ENCODE measurements around the gene CD38.

The CD38 gene

DNA sequence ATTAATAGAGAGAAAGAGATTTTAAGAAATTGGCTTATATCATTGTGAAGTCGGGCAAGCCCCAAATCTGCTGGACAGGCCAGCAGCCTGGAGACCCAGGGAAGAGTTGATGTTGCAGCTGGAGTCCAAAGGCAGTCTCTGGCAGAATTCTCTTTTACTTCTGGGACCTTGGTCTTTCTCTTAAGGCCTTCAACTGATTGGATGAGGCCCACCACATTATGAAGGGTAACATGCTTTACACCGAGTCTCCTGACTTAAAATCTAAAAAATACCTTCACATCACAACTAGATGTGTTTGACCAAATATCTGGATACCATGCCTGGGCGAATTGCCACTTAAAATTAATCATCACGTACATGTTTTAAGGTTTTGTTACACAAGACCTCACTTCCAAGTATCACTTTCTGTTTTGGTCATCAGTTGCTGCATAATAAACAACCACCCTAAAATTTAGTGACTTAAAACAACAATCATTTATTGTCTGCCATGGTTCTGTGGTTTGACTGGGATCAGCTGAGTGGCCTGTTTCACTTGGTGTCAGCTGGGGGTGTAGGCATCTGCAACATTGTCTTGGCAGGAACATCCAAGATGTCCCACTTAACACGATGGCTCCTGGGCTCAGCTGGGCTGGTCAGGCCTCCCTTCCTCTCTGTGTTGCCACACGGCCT lies 3.4 kb downstream of the CD38 start:
- peak overlapping the region; percentile 77 to 82; a peak in 3 of 4 replicates for H3K4me3 ChIP-seq (ENCODE audit: low read depth in 1 of 2, low read length in 2 of 2)

DNA sequence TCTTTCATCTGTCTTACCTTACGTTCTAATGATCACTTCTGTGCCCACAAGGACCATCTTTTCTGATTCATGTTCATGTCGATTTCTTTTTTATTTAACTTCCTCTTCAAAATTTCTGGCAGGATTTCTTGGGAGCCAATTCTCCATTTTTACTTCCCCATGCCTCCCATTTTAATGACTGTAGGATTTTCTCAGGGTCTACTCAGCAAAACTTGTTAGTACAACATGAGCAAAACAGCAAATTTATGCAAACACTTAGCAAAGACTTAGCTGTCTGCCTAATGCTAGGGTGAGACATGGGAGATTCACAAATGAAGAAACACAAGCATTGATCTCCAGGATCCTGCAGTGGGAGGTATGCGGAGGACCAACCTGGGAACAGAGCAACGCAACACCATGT lies 5.5 kb downstream of the CD38 start:
- Histone ChIP-seq H3K9me3 (ENCODE audit: insufficient read depth, low read length, severe bottlenecking) (no peaks in the 10 kb centered on the region), H3K79me2 (ENCODE audit: insufficient read depth, low read length) (peaks cover 100% of the 10 kb centered on the region), H2AFZ (ENCODE audit: low read depth, low read length) (no peak overlapping the region), H3K4me3 (ENCODE audit: low read depth in 1 of 2, low read length in 2 of 2) (peak overlapping the region; percentile 77 to 82; a peak in 3 of 4 replicates), H3K27ac (ENCODE audit: low read length) (peak overlapping the region; percentile 96), H3K9ac (ENCODE audit: low read depth, low read length) (peak overlapping the region; percentile 97), H3K4me1 (ENCODE audit: insufficient read depth, low read length) (peaks cover 81% of the 10 kb centered on the region), H4K20me1 (ENCODE audit: insufficient read depth, low read length) (peaks cover 95% of the 10 kb centered on the region), H3K36me3 (ENCODE audit: insufficient read depth, low read length) (peaks cover 100% of the 10 kb centered on the region), H3K27me3 (ENCODE audit: insufficient read depth, low read length, poor library complexity) (no peaks in the 10 kb centered on the region), H3K4me2 (ENCODE audit: insufficient read depth, low read length) (peak overlapping the region; percentile 60)
- DNase-seq (no peak), ATAC-seq (ENCODE audit: insufficient read depth, low read depth) (no peak)
- TF ChIP-seq, protein P1, sequence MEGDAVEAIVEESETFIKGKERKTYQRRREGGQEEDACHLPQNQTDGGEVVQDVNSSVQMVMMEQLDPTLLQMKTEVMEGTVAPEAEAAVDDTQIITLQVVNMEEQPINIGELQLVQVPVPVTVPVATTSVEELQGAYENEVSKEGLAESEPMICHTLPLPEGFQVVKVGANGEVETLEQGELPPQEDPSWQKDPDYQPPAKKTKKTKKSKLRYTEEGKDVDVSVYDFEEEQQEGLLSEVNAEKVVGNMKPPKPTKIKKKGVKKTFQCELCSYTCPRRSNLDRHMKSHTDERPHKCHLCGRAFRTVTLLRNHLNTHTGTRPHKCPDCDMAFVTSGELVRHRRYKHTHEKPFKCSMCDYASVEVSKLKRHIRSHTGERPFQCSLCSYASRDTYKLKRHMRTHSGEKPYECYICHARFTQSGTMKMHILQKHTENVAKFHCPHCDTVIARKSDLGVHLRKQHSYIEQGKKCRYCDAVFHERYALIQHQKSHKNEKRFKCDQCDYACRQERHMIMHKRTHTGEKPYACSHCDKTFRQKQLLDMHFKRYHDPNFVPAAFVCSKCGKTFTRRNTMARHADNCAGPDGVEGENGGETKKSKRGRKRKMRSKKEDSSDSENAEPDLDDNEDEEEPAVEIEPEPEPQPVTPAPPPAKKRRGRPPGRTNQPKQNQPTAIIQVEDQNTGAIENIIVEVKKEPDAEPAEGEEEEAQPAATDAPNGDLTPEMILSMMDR (IDR thresholded peaks at IDR 0.05; ENCODE audit: borderline replicate concordance, extremely low read depth, low read length, poor library complexity, severe bottlenecking): no peak
- TF ChIP-seq EZH2 (IDR thresholded peaks at IDR 0.05; ENCODE audit: borderline replicate concordance, low read depth, low read length, severe bottlenecking): no peak

More for the DNA sequence above, 3.4 kb downstream of the CD38 start:
- no peak for ATAC-seq (ENCODE audit: insufficient read depth, low read depth)
- H3K9ac ChIP-seq (ENCODE audit: low read depth, low read length): peak overlapping the region; percentile 97
- H3K4me2 ChIP-seq (ENCODE audit: insufficient read depth, low read length): peak overlapping the region; percentile 60
- no peak for DNase-seq
- H2AFZ ChIP-seq (ENCODE audit: low read depth, low read length): no peak overlapping the region
- no peak for TF ChIP-seq EZH2 (IDR thresholded peaks at IDR 0.05; ENCODE audit: borderline replicate concordance, low read depth, low read length, severe bottlenecking)
- TF ChIP-seq, protein P1 (IDR thresholded peaks at IDR 0.05; ENCODE audit: borderline replicate concordance, extremely low read depth, low read length, poor library complexity, severe bottlenecking): peak; percentile 11
- peak overlapping the region; percentile 96 for H3K27ac ChIP-seq (ENCODE audit: low read length)
- peaks cover 75% of the 10 kb centered on the region for H3K4me1 ChIP-seq (ENCODE audit: insufficient read depth, low read length)
- peaks cover 99% of the 10 kb centered on the region for H3K79me2 ChIP-seq (ENCODE audit: insufficient read depth, low read length)
- peaks cover 78% of the 10 kb centered on the region for H4K20me1 ChIP-seq (ENCODE audit: insufficient read depth, low read length)
- no peaks in the 10 kb centered on the region for H3K9me3 ChIP-seq (ENCODE audit: insufficient read depth, low read length, severe bottlenecking)
- no peaks in the 10 kb centered on the region for H3K27me3 ChIP-seq (ENCODE audit: insufficient read depth, low read length, poor library complexity)
- H3K36me3 ChIP-seq (ENCODE audit: insufficient read depth, low read length): peaks cover 84% of the 10 kb centered on the region

DNA sequence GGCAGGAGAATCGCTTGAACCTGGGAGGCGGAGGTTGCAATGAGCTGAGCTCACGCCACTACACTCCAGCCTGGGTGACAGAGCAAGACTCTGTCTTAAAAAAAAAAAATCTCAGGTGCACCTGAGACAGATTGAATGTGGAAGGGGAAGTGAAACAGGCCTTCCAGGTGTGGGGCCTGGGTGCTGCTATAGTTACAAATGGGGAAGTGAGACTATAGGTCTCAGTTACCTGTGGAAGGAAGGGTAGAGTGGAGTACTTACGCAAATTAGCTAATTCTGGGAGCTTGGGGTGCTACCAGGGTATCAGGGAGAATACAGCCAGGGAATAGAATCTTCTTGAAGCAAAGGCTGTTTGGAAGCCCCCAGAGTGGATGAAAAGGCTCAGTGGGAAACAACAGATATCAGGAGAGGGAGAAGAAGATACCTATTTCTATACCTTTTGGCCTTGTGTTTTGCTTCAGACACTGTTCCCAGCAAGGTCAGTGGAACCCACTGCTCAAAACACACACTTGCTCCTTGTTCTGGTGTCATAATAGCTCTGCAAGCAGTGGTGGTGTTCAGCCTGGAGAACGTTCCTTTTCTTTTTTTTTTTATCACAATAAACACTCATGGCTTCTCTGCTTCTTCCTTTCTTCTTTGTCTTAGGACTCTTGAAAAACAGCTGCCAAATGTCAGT lies 7.0 kb downstream of the CD38 start:
- TF ChIP-seq, protein P1 (IDR thresholded peaks at IDR 0.05; ENCODE audit: borderline replicate concordance, extremely low read depth, low read length, poor library complexity, severe bottlenecking): no peak
- no peak for TF ChIP-seq EZH2 (IDR thresholded peaks at IDR 0.05; ENCODE audit: borderline replicate concordance, low read depth, low read length, severe bottlenecking)
- no peak for DNase-seq
- H3K27me3 ChIP-seq (ENCODE audit: insufficient read depth, low read length, poor library complexity): no peaks in the 10 kb centered on the region
- H3K9me3 ChIP-seq (ENCODE audit: insufficient read depth, low read length, severe bottlenecking): no peaks in the 10 kb centered on the region
- H2AFZ ChIP-seq (ENCODE audit: low read depth, low read length): no peak overlapping the region
- H3K27ac ChIP-seq (ENCODE audit: low read length): peak overlapping the region; percentile 59
- H4K20me1 ChIP-seq (ENCODE audit: insufficient read depth, low read length): peaks cover 95% of the 10 kb centered on the region
- H3K9ac ChIP-seq (ENCODE audit: low read depth, low read length): no peak overlapping the region; the same call in 1 of the 2 replicates
- peak overlapping the region in 1 of 2 experiments; percentile 82; a peak in 2 of 4 replicates for H3K4me3 ChIP-seq (ENCODE audit: low read depth in 1 of 2, low read length in 2 of 2)
- no peak for ATAC-seq (ENCODE audit: insufficient read depth, low read depth)
- peak overlapping the region; percentile 60 for H3K4me2 ChIP-seq (ENCODE audit: insufficient read depth, low read length)
- peaks cover 94% of the 10 kb centered on the region for H3K4me1 ChIP-seq (ENCODE audit: insufficient read depth, low read length)
- peaks cover 99% of the 10 kb centered on the region for H3K79me2 ChIP-seq (ENCODE audit: insufficient read depth, low read length)
- H3K36me3 ChIP-seq (ENCODE audit: insufficient read depth, low read length): peaks cover 99% of the 10 kb centered on the region
